GM21619 (cell line): ENCODE results near the gene CDKN3.
A peak's percentile ranks its signal among the peaks of the same experiment; 100 is the strongest.
"Not testable (repeated sequence)": the region's sequence is repeated elsewhere in the genome, so short reads cannot be mapped to it uniquely, and the experiment has no call there.

ENCODE experiments used
- ATAC-seq: cut with Tn5 transposase; IDR thresholded peaks from one replicate; pipeline ENCODE4 v1.9.1; 2021; ENCODE audit not compliant: unreplicated experiment

Gene CDKN3

GRCh38 chr14:54420478-54421142, 23.8 kb downstream of the CDKN3 start:
- no peak for ATAC-seq

- ATAC-seq = no peak
These were observed 27.2 kb downstream of the CDKN3 start for GRCh38 chr14:54423991-54424390.

DNA sequence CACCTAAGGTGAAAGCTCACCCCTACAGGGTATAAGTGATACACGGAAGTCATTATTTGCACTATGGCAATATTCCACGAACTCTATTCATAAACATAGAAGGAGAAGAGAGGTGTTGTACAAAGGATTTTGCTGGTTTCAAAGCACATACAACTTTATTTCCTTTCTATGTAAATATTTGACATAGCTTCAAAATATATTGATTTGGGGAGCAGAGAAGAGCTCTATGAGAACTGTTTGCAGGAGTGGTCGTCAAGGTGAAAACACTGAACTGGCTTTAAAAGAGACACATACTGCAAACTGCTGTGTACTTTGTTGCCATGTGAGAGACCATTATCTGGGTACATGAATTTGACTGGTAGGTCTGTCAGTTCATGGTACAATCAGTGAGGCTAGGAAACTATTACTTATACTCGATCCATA, 27.7 kb downstream of the CDKN3 start:
- ATAC-seq = no peak

- ATAC-seq = no peak
These were observed 28.3 kb downstream of the CDKN3 start for GRCh38 chr14:54425068-54425467.

- ATAC-seq = no peak
These were observed 28.9 kb downstream of the CDKN3 start for GRCh38 chr14:54425537-54426274.

DNA sequence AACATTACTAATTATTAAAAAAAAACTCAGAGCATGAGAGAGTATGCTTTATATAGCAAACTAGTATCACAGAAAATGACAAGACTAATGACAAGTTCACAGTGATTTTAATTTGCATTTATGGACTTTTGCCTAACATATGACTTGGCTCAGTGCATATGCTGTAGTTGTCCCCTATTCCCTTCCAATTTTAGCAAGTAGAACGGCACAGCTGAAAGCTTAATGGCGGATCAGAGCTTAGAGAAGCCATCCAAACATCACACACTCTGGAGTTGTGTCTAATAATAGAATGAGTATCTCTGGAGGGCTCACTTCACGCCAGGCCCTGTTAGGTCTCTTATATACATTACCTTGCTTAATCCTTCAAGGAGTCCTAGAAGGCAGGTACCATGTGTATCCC, 31.1 kb downstream of the CDKN3 start:
- no peak for ATAC-seq

DNA sequence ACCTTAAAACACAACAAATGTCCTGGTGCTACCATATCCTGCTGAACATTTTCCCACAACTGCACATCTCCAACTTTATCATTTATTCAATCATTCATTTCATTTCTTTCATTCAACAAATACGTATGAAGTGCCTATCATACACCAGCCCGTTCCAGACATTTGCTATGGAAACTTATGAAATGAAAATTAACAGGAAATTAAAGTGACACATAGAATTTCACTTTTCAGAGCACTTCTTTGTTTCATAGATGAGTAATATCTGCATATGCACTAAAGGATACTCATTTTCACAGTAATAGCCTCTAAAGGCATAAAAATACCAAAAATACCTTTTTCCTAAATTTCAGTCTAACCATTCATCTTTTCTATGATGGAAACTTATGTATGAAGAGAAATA, 31.7 kb downstream of the CDKN3 start:
- no peak for ATAC-seq

- peak; percentile 55 for ATAC-seq
These were observed 38.7 kb downstream of the CDKN3 start for GRCh38 chr14:54435500-54435981.

GRCh38 chr14:54437954-54438353, 41.1 kb downstream of the CDKN3 start:
- not testable (repeated sequence) for ATAC-seq

- ATAC-seq = no peak
These were observed 41.9 kb downstream of the CDKN3 start for GRCh38 chr14:54438703-54439102.

DNA sequence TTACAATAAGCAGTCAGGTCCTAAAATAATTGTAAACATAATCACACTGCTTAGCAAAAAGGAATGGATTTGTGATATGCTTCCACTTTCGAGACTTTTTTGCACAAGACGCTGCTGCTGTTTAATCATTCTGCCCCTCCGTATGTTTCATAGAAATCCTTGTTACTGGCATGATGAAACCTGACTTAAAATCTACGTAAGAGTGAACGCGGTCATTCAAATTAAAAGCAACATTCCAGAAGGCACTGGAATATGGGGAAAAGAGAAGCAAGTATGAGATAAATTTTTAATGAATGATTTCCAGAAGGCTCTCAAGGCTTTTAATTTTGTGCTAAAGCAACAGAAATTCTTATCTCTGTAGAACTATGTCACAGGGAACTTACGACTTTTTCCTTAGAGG, 43.2 kb downstream of the CDKN3 start:
- no peak for ATAC-seq

- ATAC-seq = no peak
These were observed 43.7 kb downstream of the CDKN3 start for GRCh38 chr14:54440476-54440872.

DNA sequence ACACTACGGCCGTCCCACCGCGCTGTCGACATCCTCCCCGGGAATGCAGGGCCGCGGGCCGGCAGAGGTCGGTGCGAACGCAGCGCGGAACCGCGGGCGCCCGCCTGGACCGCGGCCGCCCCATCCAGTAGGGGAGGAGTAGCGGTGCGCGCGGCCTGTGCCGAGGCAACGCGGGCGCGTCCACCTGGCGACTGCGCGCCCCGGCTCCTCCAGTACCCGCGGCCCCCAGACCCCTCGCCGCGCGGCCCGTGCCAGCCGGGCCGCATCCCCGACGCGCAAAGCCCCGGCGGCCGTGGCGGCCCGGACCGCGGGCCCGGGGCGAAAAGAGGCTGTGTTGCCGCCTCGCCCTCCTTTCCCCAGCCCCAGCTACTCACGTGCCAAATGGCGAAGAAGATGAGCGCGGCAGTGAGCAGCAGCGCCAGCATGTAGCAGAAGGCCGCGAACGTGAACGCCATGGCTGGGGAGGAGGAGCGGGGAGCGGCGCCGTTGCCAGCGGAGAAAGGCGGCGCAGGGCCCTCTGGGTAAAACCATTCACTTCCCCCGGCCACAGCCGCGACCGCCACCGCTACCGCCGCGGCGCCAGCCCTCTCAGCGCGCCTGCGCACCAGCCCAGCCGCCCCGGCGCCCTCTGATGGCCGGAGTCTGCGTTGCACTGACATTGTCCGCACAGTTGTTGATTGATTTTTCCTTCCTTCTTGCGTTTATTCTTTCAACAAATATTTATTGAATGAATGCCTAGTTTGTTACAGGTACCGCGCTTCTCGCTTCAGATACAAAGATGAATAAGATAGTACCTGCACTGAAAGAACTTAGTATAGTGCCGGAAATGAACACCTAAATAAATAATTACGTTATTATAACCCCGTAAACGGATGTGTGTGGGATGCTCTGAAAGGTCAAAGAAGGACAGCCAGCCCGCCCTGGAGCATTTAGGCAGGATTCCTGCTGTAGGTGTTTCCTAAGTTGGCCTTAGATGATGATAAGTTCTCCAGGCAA, 44.4 kb downstream of the CDKN3 start, which contains the start of gene CNIH1:
TSS of gene CNIH1 (minus strand) at position 502 of the 996 bp plus-strand sequence. CDS start at position 455, 47 bp downstream.
- ATAC-seq = peak; percentile 96

- ATAC-seq = not testable (repeated sequence)
These were observed 46.2 kb downstream of the CDKN3 start for GRCh38 chr14:54442961-54443360.

- no peak for ATAC-seq
These were observed 47.2 kb downstream of the CDKN3 start for GRCh38 chr14:54443981-54444380.

DNA sequence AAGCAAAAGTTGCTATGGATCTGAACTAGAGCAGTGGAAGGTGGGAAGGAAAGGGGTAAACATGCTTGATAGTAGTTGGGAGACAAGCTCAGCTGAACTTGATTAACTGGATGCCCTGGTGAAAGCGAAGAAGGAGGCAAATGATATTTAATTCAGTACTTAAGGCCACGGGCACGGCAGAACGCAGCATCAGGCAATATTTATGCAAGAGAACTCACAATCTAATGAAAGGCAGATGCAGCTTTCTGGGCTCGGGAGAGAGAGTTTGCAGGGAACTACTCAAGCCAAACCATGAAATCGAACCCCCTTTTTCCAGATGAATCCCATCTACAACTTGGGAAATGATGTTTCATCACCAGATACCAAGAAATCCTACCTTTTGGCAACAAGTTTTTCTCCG, 47.9 kb downstream of the CDKN3 start:
- no peak for ATAC-seq

DNA sequence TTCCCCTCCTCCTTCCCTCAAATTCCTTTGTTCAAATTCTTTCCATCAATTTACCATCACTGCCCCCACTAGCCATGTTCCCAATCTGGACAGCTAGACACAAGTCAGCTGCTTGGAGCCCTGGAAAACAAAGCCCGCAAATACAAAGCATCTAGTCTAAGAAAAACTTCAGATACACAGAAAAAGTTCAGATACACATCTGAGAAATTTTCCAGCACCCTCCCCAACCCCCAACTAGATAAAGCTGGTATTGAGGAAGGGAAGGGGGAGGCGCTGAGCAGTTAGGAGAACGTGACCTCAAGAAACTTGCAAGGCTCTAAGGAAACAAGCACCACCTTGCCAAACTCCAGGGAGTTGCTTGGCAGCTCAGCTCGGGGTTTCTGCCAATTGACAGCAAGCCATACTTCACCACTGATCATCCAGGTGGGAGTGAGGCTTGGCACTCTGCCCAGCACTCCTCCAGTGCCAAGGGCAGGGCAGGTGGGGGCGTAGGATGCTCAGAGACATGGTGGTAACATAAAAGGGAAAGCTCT, 49.4 kb downstream of the CDKN3 start:
- no peak for ATAC-seq

- ATAC-seq = no peak
These were observed 50.5 kb downstream of the CDKN3 start for GRCh38 chr14:54447231-54447692.

DNA sequence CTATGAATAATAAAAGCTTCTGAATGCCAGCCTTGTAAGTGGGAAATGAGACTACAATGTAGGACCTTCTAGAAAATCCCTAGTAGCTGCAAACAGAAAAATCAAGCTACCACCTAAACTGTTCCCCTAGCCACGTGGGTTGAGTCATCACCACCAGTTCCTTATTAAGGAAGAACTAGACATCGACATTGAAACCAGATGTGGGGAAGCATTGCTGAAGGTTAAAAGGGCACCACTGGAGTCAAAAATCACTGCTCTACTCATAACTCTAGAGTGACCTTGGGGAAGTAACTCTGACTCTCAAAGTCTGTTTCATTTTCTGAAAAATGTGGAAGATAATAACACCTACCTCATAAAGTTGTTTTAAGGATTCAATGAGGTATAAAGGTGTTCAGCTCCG, 53.7 kb downstream of the CDKN3 start:
- ATAC-seq = peak; percentile 83

GRCh38 chr14:54451121-54451601, 54.4 kb downstream of the CDKN3 start:
- no peak for ATAC-seq

- no peak for ATAC-seq
These were observed 55.2 kb downstream of the CDKN3 start for GRCh38 chr14:54451961-54452360.
